Measurements from ENCODE around the gene TSHZ2.
"Not testable (repeated sequence)": the region's sequence is repeated elsewhere in the genome, so short reads cannot be mapped to it uniquely, and the experiment has no call there.

TSHZ2 gene

DNA sequence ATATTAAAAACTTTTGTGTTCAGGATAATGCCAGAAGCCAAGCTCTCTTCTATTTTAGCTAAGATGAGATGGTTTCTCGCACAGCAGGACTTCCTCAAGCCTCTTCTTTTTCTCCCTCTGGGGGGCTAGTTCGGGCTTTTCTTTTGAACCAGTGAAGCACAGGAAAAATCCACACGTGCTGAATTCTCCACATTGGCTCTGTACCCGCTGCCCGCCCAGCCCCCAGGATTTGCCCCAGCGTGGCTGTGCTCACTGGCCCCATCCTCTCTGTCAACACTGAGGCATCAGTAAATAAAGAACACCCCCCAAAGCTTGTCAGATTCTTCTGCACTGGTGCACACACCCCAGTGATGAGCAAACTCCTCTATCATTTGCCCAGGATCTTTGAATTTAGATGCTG, 388.7 kb downstream of the TSHZ2 start:
- no peak for DNase-seq (ENCODE audit: extremely low spot score)
- ChIA-PET POLR2A (no interaction called here), CTCF (no interaction called here)
- TF ChIP-seq SUZ12 (IDR thresholded peaks at IDR 0.05), result no peak
- no peak for TF ChIP-seq LEF1 (IDR thresholded peaks at IDR 0.05; ENCODE audit: borderline replicate concordance)
- no peak for TF ChIP-seq NFRKB (IDR thresholded peaks at IDR 0.05)
- TF ChIP-seq TARDBP (IDR thresholded peaks at IDR 0.05), result no peak
- TF ChIP-seq, protein P1, sequence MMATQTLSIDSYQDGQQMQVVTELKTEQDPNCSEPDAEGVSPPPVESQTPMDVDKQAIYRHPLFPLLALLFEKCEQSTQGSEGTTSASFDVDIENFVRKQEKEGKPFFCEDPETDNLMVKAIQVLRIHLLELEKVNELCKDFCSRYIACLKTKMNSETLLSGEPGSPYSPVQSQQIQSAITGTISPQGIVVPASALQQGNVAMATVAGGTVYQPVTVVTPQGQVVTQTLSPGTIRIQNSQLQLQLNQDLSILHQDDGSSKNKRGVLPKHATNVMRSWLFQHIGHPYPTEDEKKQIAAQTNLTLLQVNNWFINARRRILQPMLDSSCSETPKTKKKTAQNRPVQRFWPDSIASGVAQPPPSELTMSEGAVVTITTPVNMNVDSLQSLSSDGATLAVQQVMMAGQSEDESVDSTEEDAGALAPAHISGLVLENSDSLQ (IDR thresholded peaks at IDR 0.05), result no peak
- TF ChIP-seq ARNT (IDR thresholded peaks at IDR 0.05), result no peak
- no peak for TF ChIP-seq ZNF384 (IDR thresholded peaks at IDR 0.05)
- TF ChIP-seq FOXM1 (IDR thresholded peaks at IDR 0.05; ENCODE audit: borderline replicate concordance), result no peak
- no peak for TF ChIP-seq ELF4 (IDR thresholded peaks at IDR 0.05)
- no peak for TF ChIP-seq SP1 (IDR thresholded peaks at IDR 0.05)
- TF ChIP-seq HDGF (IDR thresholded peaks at IDR 0.05; ENCODE audit: borderline replicate concordance), result no peak
- no peak for TF ChIP-seq L3MBTL2 (conservative IDR thresholded peaks at IDR 0.05)
- no peak for TF ChIP-seq BHLHE40 (IDR thresholded peaks at IDR 0.05; ENCODE audit: borderline replicate concordance)
- no peak for TF ChIP-seq FOXK2 (IDR thresholded peaks at IDR 0.05)
- no peak for TF ChIP-seq CTBP1 (IDR thresholded peaks at IDR 0.05; ENCODE audit: borderline replicate concordance)
- no peak for TF ChIP-seq FOXA1 (IDR thresholded peaks at IDR 0.05)

DNA sequence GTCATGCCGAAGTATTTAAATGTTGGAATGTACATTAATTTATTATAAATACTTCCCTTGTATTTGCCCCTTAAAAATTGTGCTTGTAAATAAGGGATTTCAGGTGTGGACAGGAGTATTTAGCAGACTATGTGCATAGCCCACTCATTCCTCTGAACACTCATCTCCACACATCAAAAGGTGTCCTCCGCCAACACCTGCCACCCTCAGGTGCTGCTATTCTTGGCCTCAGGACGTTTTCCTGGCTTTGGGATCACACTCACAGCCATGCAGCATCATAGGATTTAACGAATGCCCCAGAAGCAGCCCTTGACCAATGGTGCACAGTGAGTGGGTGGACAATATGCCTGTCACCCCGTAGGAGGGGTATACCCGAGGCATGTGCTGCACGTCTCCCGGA, 390.6 kb downstream of the TSHZ2 start:
- DNase-seq (ENCODE audit: extremely low spot score), result no peak
- TF ChIP-seq FOXA1 (IDR thresholded peaks at IDR 0.05), result no peak
- no peak for TF ChIP-seq BHLHE40 (IDR thresholded peaks at IDR 0.05; ENCODE audit: borderline replicate concordance)
- no peak for TF ChIP-seq L3MBTL2 (conservative IDR thresholded peaks at IDR 0.05)
- TF ChIP-seq HDGF (IDR thresholded peaks at IDR 0.05; ENCODE audit: borderline replicate concordance), result no peak
- no peak for TF ChIP-seq SUZ12 (IDR thresholded peaks at IDR 0.05)
- no peak for TF ChIP-seq CTBP1 (IDR thresholded peaks at IDR 0.05; ENCODE audit: borderline replicate concordance)
- no peak for TF ChIP-seq TARDBP (IDR thresholded peaks at IDR 0.05)
- TF ChIP-seq ARNT (IDR thresholded peaks at IDR 0.05), result no peak
- TF ChIP-seq LEF1 (IDR thresholded peaks at IDR 0.05; ENCODE audit: borderline replicate concordance), result no peak
- no peak for TF ChIP-seq ELF4 (IDR thresholded peaks at IDR 0.05)
- TF ChIP-seq ZNF384 (IDR thresholded peaks at IDR 0.05), result no peak
- TF ChIP-seq FOXK2 (IDR thresholded peaks at IDR 0.05), result no peak
- TF ChIP-seq, protein P1 (IDR thresholded peaks at IDR 0.05), result no peak
- POLR2A ChIA-PET, result no interaction called here
- CTCF ChIA-PET, result no interaction called here

DNA sequence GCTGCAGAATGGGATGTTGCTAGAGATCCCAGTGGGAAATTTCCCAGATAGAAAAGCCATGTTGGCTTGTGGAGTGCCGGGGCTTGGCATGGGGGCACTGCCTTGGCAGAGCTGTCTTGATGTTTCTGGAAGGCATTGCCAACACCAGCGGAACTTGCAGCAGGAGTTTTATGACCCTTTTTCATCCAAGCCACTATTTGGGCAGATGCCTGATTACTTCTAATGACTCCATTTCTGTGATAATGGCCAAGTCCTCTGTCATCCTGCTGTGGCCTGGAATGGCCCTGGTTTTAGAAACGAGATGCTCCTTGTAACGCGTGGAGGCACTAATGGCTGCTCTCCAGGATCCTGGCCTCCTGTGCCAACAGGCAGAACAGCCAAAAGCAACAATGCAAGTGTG, 392.5 kb downstream of the TSHZ2 start:
- TF ChIP-seq NFRKB (IDR thresholded peaks at IDR 0.05) (no peak), ELF4 (IDR thresholded peaks at IDR 0.05) (no peak), CTBP1 (IDR thresholded peaks at IDR 0.05; ENCODE audit: borderline replicate concordance) (no peak), FOXK2 (IDR thresholded peaks at IDR 0.05) (no peak), ZNF384 (IDR thresholded peaks at IDR 0.05) (no peak)
- POLR2A ChIA-PET, result no interaction called here
- CTCF ChIA-PET, result no interaction called here
- no peak for DNase-seq (ENCODE audit: extremely low spot score)

DNA sequence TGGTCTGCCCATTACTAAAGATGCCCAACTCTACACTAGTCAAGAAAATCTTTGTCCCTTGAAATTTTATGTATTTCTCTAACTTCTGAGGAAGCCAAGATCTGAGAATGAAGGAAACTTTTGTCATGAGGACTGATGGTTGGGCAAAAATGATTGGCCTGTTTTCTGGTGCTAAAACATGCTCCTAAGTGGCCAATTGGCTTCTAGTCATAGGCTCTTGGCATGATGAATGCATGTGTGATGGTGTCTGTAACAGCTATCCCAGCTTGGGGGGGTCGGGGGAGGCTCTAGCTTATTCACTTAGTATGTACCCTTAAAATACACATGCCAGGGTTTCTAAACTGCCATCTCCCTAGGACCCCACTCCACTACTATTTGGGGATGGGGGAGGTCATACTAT, 392.9 kb downstream of the TSHZ2 start:
- ChIA-PET CTCF (no interaction called here), POLR2A (no interaction called here)
- TF ChIP-seq FOXA1 (IDR thresholded peaks at IDR 0.05) (no peak), FOXM1 (IDR thresholded peaks at IDR 0.05; ENCODE audit: borderline replicate concordance) (no peak), L3MBTL2 (conservative IDR thresholded peaks at IDR 0.05) (no peak), TARDBP (IDR thresholded peaks at IDR 0.05) (no peak), SUZ12 (IDR thresholded peaks at IDR 0.05) (no peak), SP1 (IDR thresholded peaks at IDR 0.05) (no peak), NFRKB (IDR thresholded peaks at IDR 0.05) (no peak), FOXK2 (IDR thresholded peaks at IDR 0.05) (no peak), BHLHE40 (IDR thresholded peaks at IDR 0.05; ENCODE audit: borderline replicate concordance) (no peak), ARNT (IDR thresholded peaks at IDR 0.05) (no peak), CTBP1 (IDR thresholded peaks at IDR 0.05; ENCODE audit: borderline replicate concordance) (no peak), HDGF (IDR thresholded peaks at IDR 0.05; ENCODE audit: borderline replicate concordance) (no peak)
- TF ChIP-seq, protein P1 (IDR thresholded peaks at IDR 0.05), result no peak
- no peak for DNase-seq (ENCODE audit: extremely low spot score)

DNA sequence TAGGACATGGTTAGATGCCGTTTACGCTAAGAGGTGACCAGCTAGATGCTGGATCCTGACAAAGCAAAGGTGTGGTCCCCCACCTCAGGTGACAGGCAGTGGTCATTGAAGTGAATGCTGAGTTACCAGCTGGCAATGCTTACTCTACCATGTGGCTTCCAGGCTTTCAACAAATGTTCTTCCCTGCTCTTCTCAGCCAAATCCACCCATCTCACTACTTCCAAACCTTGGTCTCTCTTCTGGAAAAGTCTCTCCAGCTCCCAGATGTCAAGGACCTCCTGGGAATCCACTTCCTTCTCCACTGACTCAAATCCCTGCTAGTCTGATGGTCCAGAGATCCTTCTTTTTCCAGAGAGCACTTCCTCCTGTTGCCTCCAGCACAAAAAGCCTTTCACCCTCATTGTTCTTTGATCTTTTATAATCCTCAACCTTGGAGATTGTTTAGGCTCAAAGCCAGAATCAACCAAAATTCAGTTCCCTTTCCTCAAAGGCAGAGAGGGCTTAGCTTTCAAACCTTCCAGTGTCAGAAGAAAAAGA, 393.4 kb downstream of the TSHZ2 start:
- ChIA-PET CTCF (no interaction called here), POLR2A (no interaction called here)
- TF ChIP-seq SP1 (IDR thresholded peaks at IDR 0.05), result no peak
- TF ChIP-seq ARNT (IDR thresholded peaks at IDR 0.05), result no peak
- TF ChIP-seq FOXA1 (IDR thresholded peaks at IDR 0.05), result no peak
- no peak for TF ChIP-seq ZNF384 (IDR thresholded peaks at IDR 0.05)
- no peak for TF ChIP-seq BHLHE40 (IDR thresholded peaks at IDR 0.05; ENCODE audit: borderline replicate concordance)
- TF ChIP-seq HDGF (IDR thresholded peaks at IDR 0.05; ENCODE audit: borderline replicate concordance), result no peak
- TF ChIP-seq, protein P1 (IDR thresholded peaks at IDR 0.05), result no peak
- no peak for TF ChIP-seq L3MBTL2 (conservative IDR thresholded peaks at IDR 0.05)
- no peak for TF ChIP-seq NFRKB (IDR thresholded peaks at IDR 0.05)
- no peak for TF ChIP-seq TARDBP (IDR thresholded peaks at IDR 0.05)
- TF ChIP-seq FOXK2 (IDR thresholded peaks at IDR 0.05), result no peak
- TF ChIP-seq CTBP1 (IDR thresholded peaks at IDR 0.05; ENCODE audit: borderline replicate concordance), result no peak
- TF ChIP-seq SUZ12 (IDR thresholded peaks at IDR 0.05), result no peak
- TF ChIP-seq FOXM1 (IDR thresholded peaks at IDR 0.05; ENCODE audit: borderline replicate concordance), result no peak
- no peak for TF ChIP-seq ELF4 (IDR thresholded peaks at IDR 0.05)
- TF ChIP-seq LEF1 (IDR thresholded peaks at IDR 0.05; ENCODE audit: borderline replicate concordance), result no peak
- DNase-seq (ENCODE audit: extremely low spot score), result no peak

DNA sequence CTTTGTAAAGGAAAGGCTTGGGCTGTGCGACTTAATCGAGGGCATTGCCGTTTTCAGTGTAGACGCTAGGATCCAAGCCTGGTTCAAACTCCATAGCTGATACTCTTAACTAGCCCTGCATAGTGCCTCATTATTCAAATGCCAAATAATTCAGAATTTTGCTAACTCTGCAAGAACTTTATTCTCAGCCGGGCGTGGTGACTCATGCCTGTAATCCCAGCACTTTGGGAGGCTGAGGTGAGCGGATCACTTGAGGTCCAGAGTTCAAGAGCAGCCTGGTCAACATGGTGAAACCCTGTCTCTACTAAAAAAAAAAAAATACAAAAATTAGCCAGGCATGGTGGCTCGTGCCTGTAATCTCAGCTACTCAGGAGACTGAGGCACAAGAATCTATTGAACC, 394.8 kb downstream of the TSHZ2 start:
- CTCF ChIA-PET; DNase-seq (ENCODE audit: extremely low spot score); POLR2A ChIA-PET: not testable (repeated sequence)

Data from HEK293T (cell line).